Mononuclear cell (primary cell): ENCODE data around the gene BLOC1S1. TPM values are rescaled to one million over a fixed set of nuclear protein-coding genes. Genes with fewer than 3 reads are reported as not detected.
"Not testable (repeated sequence)": the region's sequence is repeated elsewhere in the genome, so short reads cannot be mapped to it uniquely, and the experiment has no call there.

Experiments
- H3K27me3 ChIP-seq: 2 replicates; pipeline ENCODE4 v1.6.0; 2011; ENCODE audit warnings: low read length, control low read depth; ENCODE audit not compliant: insufficient read depth
- H3K4me1 ChIP-seq: 2 replicates; pipeline ENCODE4 v1.5.1; 2011; ENCODE audit warnings: mild to moderate bottlenecking, low read length, control low read depth; ENCODE audit not compliant: insufficient read depth
- H3K4me3 ChIP-seq: 2 replicates; pipeline ENCODE4 v1.5.1; 2011; ENCODE audit warnings: mild to moderate bottlenecking, low read length, moderate library complexity
- H3K9me3 ChIP-seq: 2 replicates; pipeline ENCODE4 v1.5.1; 2011; ENCODE audit warnings: low read depth, mild to moderate bottlenecking, control low read depth, low read length
- total RNA-seq: library from RNA; depleted of rRNA; stranded (reverse); fragments of >200 nt; gene quantifications from one replicate; pipeline ENCODE4 v1.2.3, GENCODE V29; 2012

BLOC1S1 gene
- total RNA-seq, 1 donor: 61.8 TPM

- Histone ChIP-seq H3K4me3 (no peak overlapping the region), H3K9me3 (no peaks in the 10 kb centered on the region), H3K4me1 (no peaks in the 10 kb centered on the region), H3K27me3 (no peaks in the 10 kb centered on the region)
Measured at GRCh38 chr12:55757701-55758100, 41.9 kb downstream of the BLOC1S1 start.

GRCh38 chr12:55758575-55758974 lies 42.7 kb downstream of the BLOC1S1 start:
- not testable (repeated sequence) for H3K9me3 ChIP-seq, H3K4me3 ChIP-seq, H3K4me1 ChIP-seq, H3K27me3 ChIP-seq

- no peaks in the 10 kb centered on the region for H3K27me3 ChIP-seq
- H3K4me3 ChIP-seq: no peak overlapping the region
- H3K9me3 ChIP-seq: no peaks in the 10 kb centered on the region
- H3K4me1 ChIP-seq: no peaks in the 10 kb centered on the region
Measured at GRCh38 chr12:55760663-55761062, 44.8 kb downstream of the BLOC1S1 start.

GRCh38 chr12:55762646-55763045 lies 46.8 kb downstream of the BLOC1S1 start:
- Histone ChIP-seq H3K9me3 (no peaks in the 10 kb centered on the region), H3K4me3 (no peak overlapping the region), H3K4me1 (no peaks in the 10 kb centered on the region), H3K27me3 (no peaks in the 10 kb centered on the region)

GRCh38 chr12:55765736-55766290 lies 50.0 kb downstream of the BLOC1S1 start:
- Histone ChIP-seq H3K27me3 (no peaks in the 10 kb centered on the region), H3K4me1 (no peaks in the 10 kb centered on the region), H3K9me3 (no peaks in the 10 kb centered on the region), H3K4me3 (no peak overlapping the region)

- H3K27me3 ChIP-seq: no peaks in the 10 kb centered on the region
- H3K4me1 ChIP-seq: no peaks in the 10 kb centered on the region
- no peaks in the 10 kb centered on the region for H3K9me3 ChIP-seq
- H3K4me3 ChIP-seq: no peak overlapping the region
Measured at GRCh38 chr12:55767156-55767555, 51.3 kb downstream of the BLOC1S1 start.

Other genes with a start within 250 kb of the BLOC1S1 start
- not detected for gene OR6C70, start 245.9 kb upstream of the BLOC1S1 start, total RNA-seq
- 0.42 TPM for gene OR6C68, start 223.7 kb upstream of the BLOC1S1 start, total RNA-seq
- gene OR6C4, start 166.4 kb upstream of the BLOC1S1 start, total RNA-seq: not detected
- not detected for gene OR2AP1, start 143.6 kb upstream of the BLOC1S1 start, total RNA-seq
- not detected for gene OR10P1, start 79.2 kb upstream of the BLOC1S1 start, total RNA-seq
- 2.0 TPM for gene ITGA7, start 8.1 kb upstream of the BLOC1S1 start, total RNA-seq
- gene RDH5, start 4.3 kb downstream of the BLOC1S1 start, total RNA-seq: 3.0 TPM
- gene CD63, start 13.0 kb downstream of the BLOC1S1 start, total RNA-seq: 184 TPM
- 1.8 TPM for gene GDF11, start 27.1 kb downstream of the BLOC1S1 start, total RNA-seq
- gene SARNP, start 101.7 kb downstream of the BLOC1S1 start, total RNA-seq: 59.7 TPM
- gene ORMDL2, start 102.0 kb downstream of the BLOC1S1 start, total RNA-seq: 6.8 TPM
- gene DNAJC14, start 113.5 kb downstream of the BLOC1S1 start, total RNA-seq: 23.5 TPM
- gene MMP19, start 126.9 kb downstream of the BLOC1S1 start, total RNA-seq: 4.2 TPM
- 21.2 TPM for gene PYM1, start 211.8 kb downstream of the BLOC1S1 start, total RNA-seq
- gene DGKA, start 215.1 kb downstream of the BLOC1S1 start, total RNA-seq: 329 TPM
- gene PMEL, start 250.0 kb downstream of the BLOC1S1 start, total RNA-seq: not detected